NCI-H1694 (cell line): ENCODE measurements around the gene LRRC51.
"Not testable (repeated sequence)": the region's sequence is repeated elsewhere in the genome, so short reads cannot be mapped to it uniquely, and the experiment has no call there.

Experiments
- DNase-seq: peaks from one replicate; lab custom pipeline; 2025; lab: John Stamatoyannopoulos, UW

Gene LRRC51

DNA sequence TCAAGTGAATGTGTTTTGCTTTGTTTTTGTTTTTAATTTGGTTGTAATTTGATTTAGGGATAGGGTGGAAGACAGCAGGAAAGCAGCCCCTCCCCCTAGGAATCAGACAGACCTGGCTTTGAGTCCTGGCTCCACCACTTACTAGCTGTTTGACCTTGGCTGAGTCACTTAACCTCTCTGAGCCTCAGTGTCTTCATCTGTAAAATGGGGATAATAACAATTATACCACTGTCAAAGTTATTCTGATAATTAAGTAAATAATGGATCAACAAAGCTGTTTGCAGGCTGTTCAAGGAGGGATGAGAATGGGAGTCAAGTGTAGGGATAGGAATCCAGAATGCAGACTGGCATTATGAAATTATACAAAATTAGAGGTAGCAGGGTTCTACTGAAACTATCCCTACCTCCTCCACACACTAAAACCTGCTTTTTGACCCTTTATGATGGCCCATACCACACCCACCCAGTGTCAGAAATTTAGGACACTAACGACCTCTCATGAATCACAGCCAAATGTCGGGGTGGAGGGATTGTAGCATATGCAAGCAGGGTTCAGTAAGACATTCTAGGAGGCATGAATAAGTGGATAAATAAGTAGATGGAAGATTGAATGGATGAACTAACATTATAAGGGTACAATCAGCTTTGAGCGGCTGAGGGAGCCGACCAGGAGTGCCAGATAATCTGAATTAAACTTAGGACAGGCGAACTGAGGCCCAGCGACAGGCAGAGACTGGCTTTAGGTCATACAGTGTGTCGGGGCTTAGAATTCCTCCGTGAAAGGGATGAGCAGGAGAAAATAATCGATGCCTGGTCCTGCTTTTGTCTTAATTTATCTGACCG is 30.9 kb downstream of the LRRC51 start:
- DNase-seq, result no peak

DNA sequence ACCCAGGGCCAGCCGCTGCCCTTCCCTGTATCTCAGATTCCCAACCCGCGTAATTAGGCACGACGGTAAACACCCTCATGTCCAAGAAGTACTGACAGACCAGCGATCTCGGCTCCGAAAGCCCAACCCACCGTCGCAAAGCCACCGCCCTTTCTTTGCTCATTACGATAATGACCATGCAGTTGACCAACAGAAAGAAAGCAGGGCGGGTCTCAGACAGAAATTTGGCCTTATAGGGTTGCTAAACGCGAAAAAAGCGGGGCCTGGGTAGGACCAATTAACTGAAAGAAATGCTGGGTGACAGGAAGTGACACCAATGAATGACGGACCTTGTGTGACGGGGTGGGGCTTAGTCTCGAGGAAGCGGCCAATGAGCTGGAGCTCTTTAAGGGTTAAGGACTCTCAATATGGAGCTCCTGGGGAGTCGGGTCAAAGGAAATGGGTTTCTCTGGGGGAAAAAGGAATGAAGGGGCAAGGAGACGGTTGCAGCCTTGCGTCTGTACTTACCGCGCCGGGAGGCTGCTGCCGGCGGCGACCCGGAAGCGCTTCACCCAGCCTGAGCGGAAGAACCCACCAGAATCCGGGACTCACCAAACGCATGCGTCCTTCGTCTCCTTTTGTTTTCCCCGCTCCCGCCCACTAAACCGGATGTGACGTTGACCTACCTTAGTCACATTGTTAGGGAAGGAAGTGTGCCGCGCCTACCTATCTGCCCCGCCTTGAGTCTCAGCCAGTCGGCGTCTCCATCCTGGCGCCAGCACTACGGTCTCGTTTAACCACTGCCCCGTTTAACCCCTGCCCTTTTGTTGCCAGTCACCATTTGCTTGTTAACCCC is 31.7 kb downstream of the LRRC51 start, which contains the start of gene ANAPC15:
Gene ANAPC15 (minus strand): TSS at position 553 of the 835 bp plus-strand sequence. CDS start 1,419 bp downstream, outside the sequence.
- peak; percentile 98 for DNase-seq

DNA sequence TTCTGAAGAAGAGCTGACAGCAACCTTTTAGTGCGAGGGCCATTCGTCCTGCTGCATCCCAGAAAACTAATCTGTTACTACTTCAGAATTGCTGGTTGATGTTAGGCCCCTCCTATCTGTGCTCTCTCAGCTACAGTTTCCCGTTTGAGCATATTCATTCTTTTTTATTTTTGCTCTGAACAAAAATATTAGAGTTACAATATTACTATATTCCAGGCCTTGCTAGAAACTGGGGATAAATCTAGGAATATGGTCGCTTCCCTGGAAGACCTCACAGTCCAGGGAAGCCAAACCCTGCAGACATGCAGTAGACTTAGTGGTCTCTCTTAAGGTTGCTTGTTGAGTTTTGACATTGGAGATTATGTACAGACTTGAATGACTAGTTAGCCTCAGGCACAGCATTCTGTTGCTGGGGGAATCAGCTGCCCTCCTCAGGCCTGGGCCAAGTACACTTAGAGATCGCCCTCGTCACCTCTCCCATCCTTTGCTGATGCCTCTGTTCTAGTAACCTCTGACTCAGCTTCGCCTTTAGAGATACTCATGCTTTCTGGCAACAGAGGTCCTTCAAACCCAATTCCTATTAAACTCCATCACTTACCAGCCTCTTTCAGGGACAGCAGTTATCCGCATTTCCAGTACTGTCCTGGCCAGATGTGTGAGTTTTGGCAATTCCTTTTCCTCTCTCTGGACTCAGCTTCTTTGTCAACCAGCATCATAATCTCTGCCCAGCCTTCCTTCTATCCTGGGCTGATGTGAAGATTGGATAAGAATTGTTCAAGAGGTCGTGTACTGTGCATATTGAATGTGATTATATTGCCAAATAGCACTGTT is 32.5 kb downstream of the LRRC51 start:
- no peak for DNase-seq

DNA sequence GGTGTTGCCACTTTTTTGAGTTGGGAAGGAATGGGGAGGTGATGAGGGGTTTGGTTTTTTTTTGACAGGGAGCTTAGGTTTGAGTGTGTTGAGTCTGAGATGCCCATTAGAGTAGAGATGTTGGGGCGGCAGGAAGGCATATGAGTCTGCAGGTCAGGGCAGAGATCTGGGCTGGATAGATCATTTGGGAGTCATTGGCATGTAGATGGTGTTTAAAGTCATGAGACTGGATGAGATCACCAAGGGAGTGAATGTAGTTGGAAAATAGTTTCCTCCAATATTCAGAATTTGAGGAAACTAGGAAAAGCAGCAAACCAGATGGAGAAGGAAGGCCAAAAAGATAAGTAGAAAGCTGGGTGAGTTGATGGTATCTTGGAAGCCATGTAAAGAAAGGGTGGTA is 33.9 kb downstream of the LRRC51 start:
- no peak for DNase-seq

DNA sequence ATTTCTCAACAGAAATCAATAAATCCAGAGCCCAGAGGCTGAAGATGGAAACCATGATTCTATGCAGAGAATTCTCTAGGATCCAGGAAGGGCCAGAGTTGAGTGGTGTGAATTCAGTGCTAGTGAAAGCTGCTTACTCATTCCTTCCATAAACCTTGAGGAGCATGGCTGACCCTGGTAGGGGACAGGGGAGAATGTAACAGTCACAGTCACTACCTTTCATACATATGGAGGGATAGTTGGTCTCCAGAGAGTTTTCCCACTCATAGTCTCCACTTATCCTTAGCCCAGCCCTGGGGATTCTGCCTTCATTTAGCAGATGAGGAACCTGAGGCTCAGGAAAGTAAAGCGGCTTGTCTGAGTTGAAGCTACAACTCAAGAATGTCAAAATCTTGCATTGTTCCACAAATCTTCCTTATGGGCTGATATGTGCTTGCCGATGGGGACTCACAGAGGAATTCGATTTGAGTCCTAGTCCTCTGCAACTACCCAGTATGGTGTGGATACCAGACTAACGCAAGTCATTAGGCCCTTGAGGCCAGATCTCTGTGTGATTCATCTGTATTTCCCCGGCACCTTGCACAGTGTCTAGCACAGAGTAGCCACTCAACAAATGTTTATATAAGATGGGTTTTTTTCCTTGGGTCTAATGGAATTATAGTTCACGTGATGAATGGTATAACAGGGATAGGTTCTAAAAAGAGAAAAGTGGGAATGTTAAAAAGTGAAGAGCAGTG is 35.5 kb downstream of the LRRC51 start:
- DNase-seq, result no peak

DNA sequence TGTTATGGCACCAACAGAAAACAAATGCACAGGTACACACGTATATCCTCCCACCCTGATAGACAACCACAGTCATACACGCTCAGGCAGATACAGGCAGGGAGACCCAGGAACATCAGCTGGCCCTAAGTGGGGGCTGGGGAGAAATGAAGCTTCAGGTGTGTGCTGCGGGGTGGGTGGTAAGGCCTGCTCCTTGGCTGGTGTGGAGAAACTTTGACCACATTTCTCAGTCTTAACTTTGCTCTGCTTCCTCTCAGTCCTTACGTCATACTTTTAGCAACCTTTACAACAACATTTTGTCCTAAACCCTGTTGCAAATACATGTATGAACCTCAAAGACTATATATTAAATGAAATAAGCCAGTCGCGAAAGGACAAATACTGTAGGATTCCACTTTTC is 38.5 kb downstream of the LRRC51 start:
- no peak for DNase-seq

DNA sequence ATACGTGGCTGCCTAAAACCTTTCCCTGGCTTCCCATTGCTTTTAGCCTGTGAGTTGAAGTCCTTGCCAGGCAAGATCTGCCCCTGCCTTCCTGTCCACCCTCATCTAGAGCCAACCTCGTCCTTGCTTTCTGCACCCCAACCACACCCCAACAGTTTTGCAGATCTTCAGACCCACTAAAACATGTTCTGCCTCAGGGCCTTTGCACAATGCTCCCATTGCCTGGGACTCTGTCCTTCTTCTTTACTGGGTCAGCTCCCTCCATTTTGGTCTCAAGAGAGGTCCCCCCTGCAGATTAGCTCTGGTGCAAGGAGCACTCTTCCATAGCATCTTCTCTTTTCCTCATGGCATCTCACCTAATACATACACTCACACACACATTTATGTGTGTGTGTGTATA is 40.3 kb downstream of the LRRC51 start:
- no peak for DNase-seq

DNA sequence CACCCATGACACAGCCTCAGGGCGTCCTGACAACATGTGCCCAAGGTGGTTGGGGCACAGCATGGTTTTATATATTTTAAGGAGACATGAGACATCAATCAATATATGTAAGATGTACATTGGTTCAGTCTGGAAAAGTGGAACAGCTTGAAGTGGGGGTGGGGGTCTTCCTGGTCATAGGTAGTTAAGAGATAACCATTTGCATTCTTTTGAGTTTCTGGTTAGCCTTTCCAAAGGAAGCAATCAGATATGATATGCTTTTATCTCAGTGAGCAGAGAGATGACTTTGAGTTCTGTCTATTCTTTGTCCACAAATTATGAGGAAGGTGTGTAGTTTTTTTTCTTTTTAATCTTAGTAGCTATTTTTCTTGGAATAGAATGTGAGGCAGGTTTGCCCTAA is 42.0 kb downstream of the LRRC51 start:
- DNase-seq, result no peak

DNA sequence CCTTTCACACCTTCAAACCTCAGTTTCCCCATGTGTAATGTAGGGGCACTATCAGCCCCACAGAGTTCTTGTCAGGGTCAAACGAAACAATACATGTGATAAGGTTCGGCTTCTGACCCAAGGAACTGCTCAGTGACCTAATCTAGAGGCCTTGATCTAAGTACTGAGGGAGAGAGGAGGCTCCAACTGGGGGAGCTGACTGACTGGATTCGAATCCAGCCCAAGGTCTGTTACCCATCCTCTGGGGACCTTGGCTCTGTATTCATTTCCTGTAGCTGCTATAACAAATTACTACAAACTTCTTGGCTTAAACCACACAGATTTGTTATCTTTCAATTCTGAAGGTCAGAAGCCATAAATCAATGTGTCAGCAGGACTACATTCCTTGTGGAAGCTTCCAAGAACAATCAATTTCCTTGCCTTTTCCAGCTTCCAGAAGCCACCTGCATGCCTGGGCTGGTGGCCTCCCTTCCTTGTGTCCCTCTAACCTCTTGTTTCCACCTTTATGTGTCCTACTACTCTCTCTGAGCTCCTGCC is 42.5 kb downstream of the LRRC51 start:
- DNase-seq, result no peak

DNA sequence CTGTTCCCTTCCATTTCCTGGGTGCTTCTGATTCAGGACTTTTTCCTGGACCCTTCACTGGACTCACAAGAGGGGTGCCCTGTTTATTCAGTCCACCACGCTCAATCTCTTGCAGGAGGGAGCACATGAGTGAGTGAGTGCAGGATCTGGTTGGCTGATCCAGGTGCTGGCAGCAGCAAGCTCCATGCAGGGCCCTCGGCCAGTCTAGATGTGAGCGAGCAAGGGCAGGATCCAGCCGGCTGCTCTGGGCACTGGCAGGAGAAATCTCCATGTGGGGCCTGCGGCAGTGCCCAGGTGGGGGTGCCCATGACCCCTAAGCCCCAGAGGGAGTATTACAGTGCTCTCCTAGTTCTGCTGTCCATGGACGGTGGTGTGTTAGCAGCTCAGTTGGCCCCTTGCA is 43.4 kb downstream of the LRRC51 start:
- no peak for DNase-seq

DNA sequence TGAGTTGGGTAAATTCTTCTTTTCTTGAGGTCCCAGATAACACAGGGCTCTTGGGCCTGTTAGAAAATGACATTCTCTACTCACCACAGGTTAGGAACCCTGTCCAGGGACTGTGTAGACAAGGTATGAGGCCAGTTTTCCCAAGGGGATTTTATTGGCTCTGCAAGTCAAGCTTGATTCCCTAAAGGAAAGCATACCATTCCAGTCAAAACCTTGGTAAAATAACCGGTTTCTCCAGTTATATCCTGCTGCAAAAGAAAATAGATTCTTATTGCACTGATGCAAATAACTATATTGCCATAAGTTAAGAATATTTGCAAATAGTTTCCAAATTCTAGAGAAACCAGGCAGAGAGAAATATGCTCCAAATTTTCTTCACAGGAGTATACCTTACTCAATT is 45.3 kb downstream of the LRRC51 start:
- DNase-seq, result no peak

DNA sequence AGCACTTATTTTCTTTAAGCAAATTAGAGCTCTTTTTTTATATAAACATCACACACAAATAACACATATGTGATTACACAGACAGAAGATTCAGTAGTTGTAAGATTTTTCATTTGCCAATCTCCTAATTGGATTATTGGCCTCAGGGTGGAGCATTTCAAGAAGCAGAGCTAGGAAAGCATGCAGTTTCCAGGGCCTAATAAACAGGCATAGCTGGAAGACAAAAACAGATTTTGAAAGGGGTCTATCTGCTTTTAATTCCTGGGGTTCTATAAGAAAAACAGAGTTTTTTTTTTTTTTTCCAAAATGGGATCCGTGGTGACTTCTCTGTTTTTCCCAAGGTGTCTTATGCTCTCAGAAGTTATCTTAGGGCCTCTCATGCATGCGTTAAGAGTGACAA is 47.3 kb downstream of the LRRC51 start:
- DNase-seq, result no peak

DNA sequence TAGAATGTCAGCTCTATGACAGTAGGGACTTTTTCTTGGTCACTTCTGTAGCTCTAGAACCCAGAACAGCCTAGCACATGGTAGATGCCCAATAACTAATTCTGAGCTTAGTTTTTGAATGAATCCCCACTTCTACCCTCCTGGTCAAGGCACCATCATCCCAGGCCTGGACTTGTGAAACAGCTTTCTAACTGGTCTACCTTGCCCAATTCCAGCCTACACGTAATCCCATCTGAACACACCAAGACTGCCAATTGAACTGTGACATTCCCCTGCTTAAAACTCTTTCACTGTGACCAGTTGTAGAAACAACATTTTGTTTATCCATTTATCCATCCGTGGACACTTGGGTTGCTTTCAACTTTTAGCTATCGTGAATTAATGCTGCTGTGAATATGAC is 48.7 kb downstream of the LRRC51 start:
- no peak for DNase-seq

DNA sequence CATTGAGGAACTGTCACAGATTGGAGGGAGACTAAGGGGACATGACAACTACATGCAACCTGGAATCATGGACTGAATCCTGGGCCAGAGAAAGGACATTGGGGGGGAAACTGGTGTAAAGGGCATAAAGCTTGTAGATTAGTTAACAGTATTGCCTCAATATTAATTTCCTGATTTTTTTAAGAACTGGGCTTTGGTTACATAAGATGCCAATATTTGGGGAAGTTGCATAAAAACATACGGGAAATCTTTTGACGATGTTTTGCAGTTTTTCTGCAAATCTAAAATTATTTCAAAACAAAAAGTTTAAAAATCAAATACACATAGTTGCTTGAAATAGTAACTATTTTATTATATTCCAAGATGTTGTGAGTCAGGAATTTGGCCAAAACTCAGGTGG is 52.0 kb downstream of the LRRC51 start:
- DNase-seq, result no peak

DNA sequence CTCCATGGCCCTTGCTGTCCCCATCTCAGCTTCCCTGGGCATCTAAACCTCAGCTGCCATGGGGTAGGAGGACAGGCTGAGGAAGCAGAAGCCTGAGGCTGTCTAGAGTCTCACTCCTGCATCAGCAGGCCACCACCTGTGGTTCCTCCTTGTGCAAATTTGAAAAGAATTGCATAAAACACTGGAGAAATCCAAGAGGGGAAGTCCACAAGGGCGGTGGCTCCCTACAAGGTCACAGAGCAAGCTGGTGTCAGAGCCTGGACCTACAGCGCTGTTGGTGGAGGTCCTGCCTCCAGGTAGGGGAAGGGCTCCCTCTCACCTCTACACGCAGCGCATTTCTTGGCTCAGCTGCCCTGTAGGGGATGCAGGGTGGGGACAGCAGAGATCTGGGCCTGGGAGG is 54.8 kb downstream of the LRRC51 start, which contains the start of gene FOLR3:
Gene FOLR3 (plus strand): TSS at position 253 of the 400 bp plus-strand sequence. CDS start 228 bp downstream, outside the sequence.
- not testable (repeated sequence) for DNase-seq

DNA sequence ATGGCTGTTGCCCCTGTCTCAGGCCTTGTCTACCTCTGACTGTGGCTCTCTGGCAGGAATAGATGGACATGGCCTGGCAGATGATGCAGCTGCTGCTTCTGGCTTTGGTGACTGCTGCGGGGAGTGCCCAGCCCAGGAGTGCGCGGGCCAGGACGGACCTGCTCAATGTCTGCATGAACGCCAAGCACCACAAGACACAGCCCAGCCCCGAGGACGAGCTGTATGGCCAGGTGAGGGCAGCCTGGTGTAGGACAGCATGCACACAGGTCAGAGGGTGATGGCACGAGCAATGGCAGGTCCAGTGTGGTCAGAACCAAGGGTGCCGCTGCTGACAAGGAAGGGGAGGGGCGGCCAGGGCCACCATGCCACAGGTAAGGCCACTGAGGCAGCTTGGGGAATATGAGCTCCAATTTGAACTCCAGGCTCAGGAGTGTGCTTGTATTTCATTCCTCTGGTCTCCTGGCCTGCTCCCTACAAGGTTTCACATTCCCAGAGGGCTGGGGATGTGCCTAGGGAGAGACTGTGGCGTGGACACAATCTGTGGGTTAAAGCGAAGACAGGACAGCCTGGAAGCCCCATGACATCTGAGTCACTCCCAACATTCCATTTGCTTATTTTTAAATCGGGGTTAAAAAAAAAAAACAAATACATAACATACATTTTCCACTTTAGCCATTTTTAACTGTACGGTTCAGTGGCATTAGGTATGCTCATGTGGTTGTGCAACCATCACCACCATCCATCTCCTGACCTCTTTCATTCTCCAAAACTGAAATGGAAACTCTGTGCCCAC is 55.4 kb downstream of the LRRC51 start:
- DNase-seq, result no peak

DNA sequence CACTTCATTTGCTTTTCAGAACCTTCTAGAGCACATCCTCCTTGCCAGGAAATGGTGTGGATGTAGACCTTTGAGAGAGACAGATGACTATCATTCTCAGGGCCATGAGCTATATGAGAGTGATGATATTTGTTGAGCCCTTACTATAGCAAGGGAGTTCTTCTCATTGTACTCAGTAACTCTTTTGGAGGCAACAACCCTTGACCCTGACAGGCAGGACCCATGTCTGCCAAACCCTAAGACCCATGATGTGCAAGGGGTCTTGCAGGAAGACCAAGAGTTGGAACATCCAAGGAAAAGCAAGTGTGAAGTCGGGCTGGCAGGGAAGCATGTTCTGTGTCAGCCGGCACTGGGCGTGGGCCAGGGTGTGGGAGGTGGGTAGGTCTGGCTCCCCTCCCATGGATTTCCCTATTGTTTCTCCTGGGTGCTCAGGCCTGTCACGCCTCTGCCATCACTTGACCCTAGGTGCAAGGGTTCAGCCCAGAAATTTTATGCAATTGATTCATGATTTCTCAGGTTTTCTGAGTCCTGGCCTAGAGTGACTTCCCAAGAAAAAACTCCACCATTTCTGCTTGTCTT is 56.1 kb downstream of the LRRC51 start:
- DNase-seq, result no peak

DNA sequence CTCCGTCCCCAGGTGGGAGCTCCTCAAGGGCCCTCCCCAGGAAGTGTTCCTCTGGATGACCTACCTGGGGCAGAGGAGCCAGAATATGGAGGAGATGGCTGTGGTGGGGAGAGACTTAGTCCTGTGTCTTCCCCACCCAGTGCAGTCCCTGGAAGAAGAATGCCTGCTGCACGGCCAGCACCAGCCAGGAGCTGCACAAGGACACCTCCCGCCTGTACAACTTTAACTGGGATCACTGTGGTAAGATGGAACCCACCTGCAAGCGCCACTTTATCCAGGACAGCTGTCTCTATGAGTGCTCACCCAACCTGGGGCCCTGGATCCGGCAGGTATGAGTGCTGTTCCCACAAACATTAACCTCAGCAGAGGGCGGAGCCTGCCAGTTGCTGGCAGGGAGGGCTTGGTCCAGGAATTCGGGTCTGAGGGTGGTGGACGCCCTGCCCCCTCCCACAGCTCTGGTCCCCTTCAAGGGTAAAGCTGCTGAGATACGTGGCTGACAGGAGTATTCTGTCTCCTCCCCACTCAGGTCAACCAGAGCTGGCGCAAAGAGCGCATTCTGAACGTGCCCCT is 58.3 kb downstream of the LRRC51 start:
- no peak for DNase-seq

DNA sequence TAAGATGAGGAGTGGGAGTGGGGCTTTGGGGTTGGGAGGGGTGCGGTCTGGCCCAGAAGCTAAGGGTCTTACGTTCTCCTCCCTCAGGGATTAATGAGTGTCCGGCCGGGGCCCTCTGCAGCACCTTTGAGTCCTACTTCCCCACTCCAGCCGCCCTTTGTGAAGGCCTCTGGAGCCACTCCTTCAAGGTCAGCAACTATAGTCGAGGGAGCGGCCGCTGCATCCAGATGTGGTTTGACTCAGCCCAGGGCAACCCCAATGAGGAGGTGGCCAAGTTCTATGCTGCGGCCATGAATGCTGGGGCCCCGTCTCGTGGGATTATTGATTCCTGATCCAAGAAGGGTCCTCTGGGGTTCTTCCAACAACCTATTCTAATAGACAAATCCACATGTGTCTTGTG is 58.9 kb downstream of the LRRC51 start:
- DNase-seq, result no peak

DNA sequence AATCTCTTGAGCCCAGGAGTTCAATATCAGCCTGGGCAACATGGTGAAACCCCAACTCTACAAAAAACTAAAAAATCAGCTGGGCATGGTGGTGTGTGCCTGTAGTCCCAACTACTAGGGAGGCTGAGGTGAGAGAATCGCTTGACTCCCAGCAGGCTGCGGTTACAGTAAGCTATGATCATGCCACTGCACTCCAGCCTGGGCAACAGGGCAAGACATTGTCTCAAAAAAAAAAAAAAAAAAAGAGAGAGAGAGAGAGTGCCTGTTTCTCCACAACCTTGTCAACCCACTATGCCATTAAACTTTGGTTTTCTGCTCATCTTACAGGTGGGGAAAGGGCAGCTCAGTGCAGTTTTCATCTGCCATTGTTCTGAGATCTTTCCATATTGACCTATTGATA is 60.0 kb downstream of the LRRC51 start:
- no peak for DNase-seq
